ENCODE results near the gene MIB2. TPM values are rescaled to one million over a fixed set of nuclear protein-coding genes. Genes with fewer than 3 reads are reported as not detected.
"Not testable (repeated sequence)": the region's sequence is repeated elsewhere in the genome, so short reads cannot be mapped to it uniquely, and the experiment has no call there.

MIB2 gene
- total and polyA plus RNA-seq, 2 donors, result 20.9 to 74.5 TPM

DNA sequence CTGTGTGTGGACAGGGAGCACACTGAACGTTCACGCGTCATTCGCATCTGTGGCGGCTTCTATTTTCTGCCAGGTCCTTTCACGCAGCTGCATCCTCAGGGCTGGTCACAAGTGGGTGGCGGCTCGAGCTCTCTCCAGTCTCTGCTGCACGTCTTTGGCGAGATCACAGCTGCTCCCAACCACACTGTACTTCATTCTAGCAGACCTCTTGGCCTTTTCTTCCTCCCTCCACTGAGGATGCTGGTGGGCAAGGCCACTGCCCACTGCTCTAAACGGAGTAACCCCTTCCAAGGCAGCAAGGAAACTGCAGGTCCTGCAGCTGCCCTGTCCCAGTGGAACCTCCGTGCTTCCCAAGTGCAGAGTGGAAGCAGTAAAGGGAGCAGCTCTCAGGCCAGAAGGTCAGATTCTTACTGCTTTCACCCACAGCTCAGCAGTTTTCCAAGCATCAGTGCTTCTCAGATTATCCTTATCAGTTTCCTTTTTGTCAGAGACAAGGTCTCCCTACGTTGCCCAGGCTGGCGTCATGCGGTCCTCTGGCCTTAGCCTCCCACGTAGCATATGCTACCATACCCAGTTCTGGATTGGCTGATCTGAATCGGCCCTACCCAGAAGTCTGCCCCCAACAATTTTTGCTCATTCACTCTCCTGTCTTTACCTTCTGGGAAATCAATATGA lies 32.4 kb downstream of the MIB2 start:
- H3K4me3 ChIP-seq (ENCODE audit: low read depth, low read length); DNase-seq (ENCODE audit: extremely low spot score); H3K27ac ChIP-seq (ENCODE audit: low read depth); H3K4me1 ChIP-seq (ENCODE audit: insufficient read depth); H3K36me3 ChIP-seq (ENCODE audit: insufficient read depth): not testable (repeated sequence)
- WGBS, result 90% methylated on average over 17 of the region's 17 CpGs

DNA sequence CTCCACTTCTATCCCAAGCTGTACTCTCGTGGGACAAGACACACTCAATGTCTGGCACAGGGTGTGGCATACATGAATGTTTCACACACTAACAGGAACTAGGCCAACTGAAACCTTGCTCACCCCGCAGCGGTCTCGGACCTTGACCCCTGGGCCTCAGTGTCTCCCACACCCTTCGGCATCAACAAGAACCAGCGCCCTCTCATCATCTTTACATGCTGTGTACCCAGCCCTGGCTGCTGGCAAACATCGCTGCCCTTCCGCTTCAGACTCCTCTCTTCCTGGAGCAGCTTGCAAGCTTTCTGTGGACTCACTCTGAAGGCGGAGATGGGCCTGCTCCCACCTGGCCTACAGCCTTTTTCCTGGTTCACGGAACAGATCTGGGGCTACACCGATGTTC lies 33.0 kb downstream of the MIB2 start:
- not testable (repeated sequence) for H3K36me3 ChIP-seq (ENCODE audit: insufficient read depth); H3K27ac ChIP-seq (ENCODE audit: low read depth); H3K4me3 ChIP-seq (ENCODE audit: low read depth, low read length); H3K4me1 ChIP-seq (ENCODE audit: insufficient read depth); DNase-seq (ENCODE audit: extremely low spot score)
- 90% methylated on average over 11 of the region's 11 CpGs for WGBS

DNA sequence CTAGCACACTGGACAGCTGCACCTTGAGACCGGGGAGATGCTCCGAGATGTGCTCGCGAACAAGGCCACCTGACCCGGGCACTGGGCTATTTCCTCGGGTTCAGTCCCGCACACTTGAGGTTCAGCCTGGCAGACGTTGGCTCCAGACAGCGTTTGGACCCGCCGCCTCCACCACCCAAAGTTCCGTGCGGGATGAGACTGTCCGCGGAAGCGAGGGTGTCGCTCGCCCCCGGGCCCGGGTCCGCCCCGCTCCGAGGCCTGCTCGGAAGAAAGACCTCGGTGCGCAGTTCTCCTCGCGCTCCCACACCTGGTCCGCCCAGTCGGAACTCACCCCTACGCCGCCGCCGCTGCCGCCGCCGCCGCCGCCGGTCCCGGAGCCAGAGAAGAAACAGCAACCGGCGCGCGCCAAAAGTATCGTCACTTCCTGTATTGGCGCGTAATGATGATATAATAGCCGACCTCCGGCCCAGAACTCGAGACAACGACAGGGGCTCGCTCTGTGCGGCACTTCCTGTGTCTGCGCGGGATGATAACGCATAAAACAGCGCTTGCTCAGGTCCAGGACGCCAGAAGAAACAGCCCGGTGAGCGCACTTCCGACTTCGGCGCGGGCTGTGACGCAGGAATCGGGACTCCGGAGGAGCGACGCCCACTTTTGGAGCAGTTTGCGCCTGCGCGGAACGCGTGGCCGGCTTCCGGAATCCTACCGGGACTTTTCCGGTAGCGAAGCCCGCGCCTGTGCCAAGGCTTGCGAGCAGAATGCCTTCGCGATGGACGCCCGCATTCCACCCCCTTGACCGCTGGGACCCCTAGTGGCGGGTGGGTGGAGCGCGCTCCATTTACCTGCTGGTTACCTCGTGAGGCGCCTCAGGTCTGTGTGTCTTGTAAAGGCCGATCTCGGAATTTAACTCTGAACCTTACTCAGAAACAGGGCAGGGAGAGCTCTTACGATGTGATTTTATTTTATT lies 43.6 kb downstream of the MIB2 start, which contains the start of gene CDK11B:
TSS of gene CDK11B (minus strand) at position 422 of the 967 bp plus-strand sequence. CDS start 1,519 bp downstream, outside the sequence.
- not testable (repeated sequence) for H3K36me3 ChIP-seq (ENCODE audit: insufficient read depth)

DNA sequence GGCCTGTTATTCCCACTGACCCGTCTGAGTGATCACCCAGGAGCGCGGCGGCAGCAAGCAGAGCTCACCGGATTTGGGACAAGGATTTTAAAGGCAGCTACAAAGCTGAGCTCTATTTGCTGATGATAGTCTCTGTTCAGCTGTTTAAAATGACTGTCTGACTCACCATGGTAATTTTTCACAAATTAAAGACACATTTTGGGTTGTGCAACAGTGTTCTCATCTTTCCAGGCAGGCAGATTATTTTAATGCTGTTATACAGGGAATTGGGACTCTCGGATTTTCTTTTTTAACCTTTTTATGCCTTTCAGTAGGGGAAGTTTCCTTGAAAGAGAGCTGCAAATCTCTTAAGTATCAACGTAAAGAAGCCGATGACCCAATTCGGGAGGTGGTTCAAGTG lies 47.1 kb downstream of the MIB2 start:
- 71% methylated on average over 9 of the region's 9 CpGs for WGBS
- not testable (repeated sequence) for H3K27ac ChIP-seq (ENCODE audit: low read depth); H3K36me3 ChIP-seq (ENCODE audit: insufficient read depth); H3K4me3 ChIP-seq (ENCODE audit: low read depth, low read length); DNase-seq (ENCODE audit: extremely low spot score); H3K4me1 ChIP-seq (ENCODE audit: insufficient read depth)

More for the DNA sequence above, 43.6 kb downstream of the MIB2 start, which contains the start of gene CDK11B:
- under 1% methylated on average over 67 of the region's 96 CpGs for WGBS
- Histone ChIP-seq H3K27ac (ENCODE audit: low read depth) (peak within 1 kb of the TSS; percentile 92), H3K4me3 (ENCODE audit: low read depth, low read length) (peak within 1 kb of the TSS; percentile 37)
- peak; percentile 86 for DNase-seq (ENCODE audit: extremely low spot score)
- H3K4me1 ChIP-seq (ENCODE audit: insufficient read depth), result not testable (repeated sequence)

DNA sequence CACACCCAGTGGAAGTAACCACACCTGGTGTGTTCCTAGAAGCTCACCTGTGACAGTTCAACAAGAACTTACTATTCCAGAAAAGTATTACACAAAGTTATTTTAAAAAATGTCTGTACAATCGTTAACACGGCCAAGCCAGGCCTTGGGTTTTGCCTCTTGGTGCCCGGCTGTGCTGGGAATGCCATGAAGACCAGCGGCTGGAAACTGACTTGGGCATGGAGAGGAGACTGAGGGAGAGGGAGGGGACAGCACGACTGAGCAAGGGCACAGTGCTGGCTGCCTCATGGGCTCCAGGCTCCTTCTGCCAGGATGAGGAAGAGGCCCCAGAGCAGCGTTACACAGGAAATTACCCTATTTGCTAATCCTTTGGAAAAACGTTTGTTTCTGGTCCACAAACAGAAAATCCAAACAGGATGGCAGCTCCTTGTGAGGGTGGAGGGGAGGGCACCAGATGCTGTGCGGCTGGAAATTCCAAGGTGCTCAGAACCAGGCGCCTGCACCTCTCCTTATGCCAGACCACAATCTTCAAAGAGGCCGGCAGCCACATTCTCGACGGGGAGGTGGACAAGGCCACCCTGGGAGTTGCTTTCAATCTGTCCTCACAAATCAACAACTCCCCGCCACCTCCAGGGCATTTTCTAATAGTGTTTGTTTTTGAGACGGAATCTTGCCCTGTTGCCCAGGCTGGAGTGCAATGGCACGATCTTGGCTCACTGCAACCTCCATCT lies 47.7 kb downstream of the MIB2 start:
- DNase-seq (ENCODE audit: extremely low spot score); H3K4me3 ChIP-seq (ENCODE audit: low read depth, low read length); H3K36me3 ChIP-seq (ENCODE audit: insufficient read depth); H3K27ac ChIP-seq (ENCODE audit: low read depth); H3K4me1 ChIP-seq (ENCODE audit: insufficient read depth): not testable (repeated sequence)
- 70% methylated on average over 15 of the region's 15 CpGs for WGBS

DNA sequence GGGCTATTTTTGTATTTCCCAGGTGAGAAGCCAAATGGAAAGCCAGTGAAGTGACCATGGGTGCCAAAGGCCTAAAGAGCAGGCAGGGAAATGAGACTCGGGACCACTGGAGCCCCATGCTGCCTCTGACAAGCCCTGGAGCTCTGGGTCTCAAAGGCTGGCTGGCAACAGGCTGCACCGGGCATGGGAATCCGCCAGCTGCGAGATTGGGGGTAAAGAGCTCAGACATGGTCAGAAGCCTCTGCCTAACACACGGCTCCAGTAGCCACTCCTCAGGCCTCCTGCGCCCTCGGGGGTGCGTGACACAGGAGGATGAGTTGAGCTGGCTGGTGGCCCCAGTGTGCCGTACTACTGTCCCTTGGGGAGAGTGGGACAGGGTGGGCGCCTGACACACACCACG lies 49.0 kb downstream of the MIB2 start:
- WGBS, result 88% methylated on average over 8 of the region's 11 CpGs
- not testable (repeated sequence) for DNase-seq (ENCODE audit: extremely low spot score); H3K4me3 ChIP-seq (ENCODE audit: low read depth, low read length); H3K27ac ChIP-seq (ENCODE audit: low read depth); H3K4me1 ChIP-seq (ENCODE audit: insufficient read depth)
- H3K36me3 ChIP-seq (ENCODE audit: insufficient read depth), result peaks cover 11% of the 10 kb centered on the region

DNA sequence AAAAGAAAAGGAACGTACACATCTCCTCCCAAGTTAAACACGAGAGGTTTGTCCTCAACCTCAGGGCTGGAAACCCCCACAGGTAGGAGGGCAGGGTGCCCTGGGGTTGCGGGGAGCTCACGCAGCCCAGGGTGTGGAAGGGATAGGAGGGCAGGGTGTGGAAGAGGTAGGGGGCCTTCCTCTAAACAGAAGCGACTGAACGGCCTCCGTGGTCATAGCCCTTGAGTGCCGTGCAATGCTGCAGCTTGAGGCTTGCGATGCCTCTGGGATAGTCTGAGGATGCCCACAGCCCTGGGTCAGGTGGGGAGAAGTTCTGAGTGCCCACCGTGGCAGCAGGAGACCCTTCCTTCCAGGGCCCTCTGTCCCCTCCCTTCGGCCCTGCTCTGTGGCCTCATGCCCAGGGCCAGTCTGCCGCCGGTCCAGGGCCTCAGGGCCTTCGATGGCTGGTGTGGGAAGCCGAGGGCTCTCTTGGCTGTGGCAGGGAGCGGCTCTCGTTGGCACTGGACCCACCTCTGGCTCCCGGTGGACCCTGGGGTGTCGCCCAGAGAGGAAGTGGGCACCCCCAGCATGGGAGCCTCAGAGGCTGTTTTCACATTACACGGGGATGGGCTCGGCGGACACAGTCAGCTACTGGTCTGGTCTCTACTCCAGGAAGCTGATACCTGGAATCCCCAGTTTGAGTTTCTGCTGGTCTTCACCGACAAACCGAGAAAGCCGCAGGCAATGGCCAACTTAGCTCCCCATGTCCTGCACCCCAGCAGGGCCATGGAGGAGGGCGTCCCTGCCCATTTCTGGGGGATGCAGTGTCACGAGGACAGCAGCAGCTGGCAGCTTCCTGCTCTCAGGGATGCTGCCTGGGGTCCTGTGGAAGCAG lies 49.9 kb downstream of the MIB2 start:
- no peak for DNase-seq (ENCODE audit: extremely low spot score)
- H3K27ac ChIP-seq (ENCODE audit: low read depth), result no peak overlapping the region
- 91% methylated on average over 27 of the region's 27 CpGs for WGBS
- no peaks in the 10 kb centered on the region for H3K4me1 ChIP-seq (ENCODE audit: insufficient read depth)
- no peak overlapping the region for H3K4me3 ChIP-seq (ENCODE audit: low read depth, low read length)
- H3K36me3 ChIP-seq (ENCODE audit: insufficient read depth), result peaks cover 11% of the 10 kb centered on the region

DNA sequence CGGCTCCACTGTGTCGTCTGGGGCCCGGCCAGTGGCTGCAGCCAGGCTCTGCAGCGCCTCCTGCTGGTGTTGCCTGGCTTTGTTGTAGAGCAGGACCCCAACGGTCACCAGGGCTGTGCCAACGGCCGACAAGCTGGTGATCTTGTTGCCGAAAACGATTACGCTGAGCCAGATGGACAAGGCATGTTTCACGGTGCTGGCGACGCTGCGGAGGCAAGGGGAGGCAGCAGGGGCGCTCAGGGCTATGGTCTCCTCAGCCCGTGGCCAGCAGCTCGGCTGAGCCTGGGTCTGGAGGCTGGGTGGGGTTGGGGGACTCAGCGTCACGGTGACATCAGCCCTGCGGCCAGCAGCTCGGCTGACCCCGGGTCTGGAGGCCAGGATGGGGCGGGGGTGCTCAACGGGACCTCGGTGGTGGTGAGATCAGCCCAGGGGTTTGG lies 50.5 kb downstream of the MIB2 start:
- peaks cover 11% of the 10 kb centered on the region for H3K36me3 ChIP-seq (ENCODE audit: insufficient read depth)
- 85% methylated on average over 25 of the region's 25 CpGs for WGBS
- H3K4me1 ChIP-seq (ENCODE audit: insufficient read depth), result no peaks in the 10 kb centered on the region
- H3K4me3 ChIP-seq (ENCODE audit: low read depth, low read length), result no peak overlapping the region
- no peak overlapping the region for H3K27ac ChIP-seq (ENCODE audit: low read depth)
- DNase-seq (ENCODE audit: extremely low spot score), result no peak

DNA sequence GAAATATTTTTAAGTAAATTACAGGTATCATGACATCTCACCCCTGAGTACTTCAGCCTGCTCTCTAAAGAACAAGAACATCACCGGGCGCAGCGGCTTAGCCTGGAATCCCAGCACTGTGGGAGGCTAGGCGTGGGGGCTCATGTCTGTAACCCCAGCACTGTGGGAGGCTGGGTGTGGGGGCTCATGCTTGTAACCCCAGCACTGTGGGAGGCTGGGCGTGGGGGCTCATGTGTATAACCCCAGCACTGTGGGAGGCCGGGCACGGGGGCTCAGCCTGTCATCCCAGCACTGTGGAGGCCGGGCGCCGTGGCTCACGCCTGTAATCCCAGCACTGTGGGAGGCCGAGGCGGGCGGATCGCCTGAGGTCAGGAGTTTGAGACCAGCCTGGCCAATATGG lies 51.2 kb downstream of the MIB2 start:
- no peak overlapping the region for H3K27ac ChIP-seq (ENCODE audit: low read depth)
- H3K4me1 ChIP-seq (ENCODE audit: insufficient read depth), result no peaks in the 10 kb centered on the region
- 95% methylated on average over 15 of the region's 15 CpGs for WGBS
- H3K36me3 ChIP-seq (ENCODE audit: insufficient read depth), result peaks cover 11% of the 10 kb centered on the region
- no peak for DNase-seq (ENCODE audit: extremely low spot score)
- no peak overlapping the region for H3K4me3 ChIP-seq (ENCODE audit: low read depth, low read length)

DNA sequence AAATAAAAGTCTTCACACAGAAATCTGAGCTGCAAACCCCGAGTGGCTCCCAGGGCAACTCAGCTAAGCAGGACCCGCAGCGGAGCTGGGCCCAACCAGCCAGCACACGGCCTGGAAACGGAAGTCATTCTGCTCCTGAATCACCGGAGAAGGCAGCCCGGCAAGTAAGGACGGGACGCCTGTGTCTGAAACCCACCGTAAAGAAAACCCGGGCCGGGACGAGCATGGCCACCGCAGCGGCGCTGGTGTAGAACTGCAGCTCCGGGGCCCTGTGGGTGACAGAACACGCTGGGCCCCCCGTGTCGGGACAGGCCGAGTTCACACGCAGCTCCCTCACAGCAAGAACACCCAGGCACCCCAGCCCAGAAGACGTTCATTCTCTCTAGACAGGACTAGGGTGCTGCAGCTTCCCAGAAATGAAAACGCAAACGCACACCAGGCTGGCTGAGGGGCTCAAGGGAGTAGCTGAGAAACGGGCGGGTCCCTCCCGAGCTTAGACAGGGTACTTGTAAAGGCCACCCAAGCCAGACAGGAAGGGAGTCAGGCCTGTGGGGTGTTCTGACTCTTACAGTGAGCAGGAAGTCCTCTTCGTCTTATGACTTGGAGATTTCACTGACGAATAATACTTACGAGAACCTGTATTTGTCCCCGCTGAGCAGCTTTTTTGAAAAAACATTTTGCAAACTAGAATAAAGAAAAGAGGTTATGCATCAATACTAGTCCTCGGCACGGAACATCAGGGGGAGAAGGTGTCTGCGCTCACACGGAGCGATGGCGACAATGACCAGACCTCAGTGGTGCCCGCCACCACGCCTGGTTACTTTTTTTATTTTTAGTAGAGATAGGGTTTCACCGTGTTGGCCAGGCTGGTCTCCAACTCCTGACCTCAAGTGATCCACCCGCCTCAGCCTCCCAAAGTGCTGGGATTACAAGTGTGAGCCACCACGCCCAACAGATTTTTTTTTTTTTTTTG lies 54.5 kb downstream of the MIB2 start:
- DNase-seq (ENCODE audit: extremely low spot score), result no peak
- 93% methylated on average over 43 of the region's 43 CpGs for WGBS
- Histone ChIP-seq H3K27ac (ENCODE audit: low read depth) (no peak overlapping the region), H3K4me3 (ENCODE audit: low read depth, low read length) (no peak overlapping the region), H3K4me1 (ENCODE audit: insufficient read depth) (no peaks in the 10 kb centered on the region), H3K36me3 (ENCODE audit: insufficient read depth) (peaks cover 15% of the 10 kb centered on the region)

DNA sequence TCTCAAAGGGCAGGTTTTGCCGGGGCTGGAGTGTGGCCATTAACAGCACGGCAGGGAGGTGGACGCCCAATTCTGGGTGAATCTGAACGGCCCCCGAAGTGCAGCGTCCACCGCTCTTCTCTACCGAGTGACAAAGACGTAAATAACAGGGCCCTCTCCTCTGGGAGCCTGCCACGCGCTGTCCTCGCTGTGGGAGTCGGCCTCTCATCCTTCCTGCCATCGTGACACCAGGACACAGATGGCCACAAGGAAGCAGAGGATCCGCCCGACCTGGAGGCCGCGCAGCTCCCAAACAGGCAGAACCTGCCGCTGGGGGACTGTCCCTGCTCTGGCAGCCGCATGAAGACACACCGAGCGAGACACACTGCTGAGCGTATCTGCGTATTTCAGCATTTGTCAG lies 55.6 kb downstream of the MIB2 start:
- H3K4me1 ChIP-seq (ENCODE audit: insufficient read depth), result no peaks in the 10 kb centered on the region
- no peak for DNase-seq (ENCODE audit: extremely low spot score)
- WGBS, result 94% methylated on average over 24 of the region's 24 CpGs
- H3K36me3 ChIP-seq (ENCODE audit: insufficient read depth), result peaks cover 13% of the 10 kb centered on the region
- H3K4me3 ChIP-seq (ENCODE audit: low read depth, low read length), result no peak overlapping the region
- H3K27ac ChIP-seq (ENCODE audit: low read depth), result no peak overlapping the region
